GM19238 (cell line): Measurements from ENCODE around the gene ACCSL.

Source experiments
- DNase-seq: peaks from one replicate; pipeline ENCODE4 v3.0.0; 2011; ENCODE audit warnings: low spot score; ENCODE audit not compliant: insufficient read length

The ACCSL gene

DNA sequence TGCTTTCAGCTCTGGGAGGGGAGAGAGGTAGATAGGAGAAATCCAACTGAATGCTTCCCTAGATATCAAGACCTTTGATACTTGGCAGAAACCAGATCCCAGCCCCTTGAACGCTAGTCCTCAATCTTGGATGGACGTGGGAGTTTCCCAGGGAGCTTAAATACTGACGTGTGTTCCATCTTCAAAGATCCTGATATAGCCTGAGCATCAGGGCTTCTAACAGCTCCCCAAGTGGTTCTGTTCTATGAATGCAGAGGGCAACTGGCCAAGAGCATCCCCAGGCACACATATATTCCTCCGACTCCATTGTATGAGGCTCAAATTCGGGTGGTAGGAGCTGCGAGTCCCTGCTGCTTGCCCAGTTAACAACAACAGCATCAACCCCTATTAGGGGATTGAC lies 9.6 kb downstream of the ACCSL start:
- DNase-seq, result no peak

DNA sequence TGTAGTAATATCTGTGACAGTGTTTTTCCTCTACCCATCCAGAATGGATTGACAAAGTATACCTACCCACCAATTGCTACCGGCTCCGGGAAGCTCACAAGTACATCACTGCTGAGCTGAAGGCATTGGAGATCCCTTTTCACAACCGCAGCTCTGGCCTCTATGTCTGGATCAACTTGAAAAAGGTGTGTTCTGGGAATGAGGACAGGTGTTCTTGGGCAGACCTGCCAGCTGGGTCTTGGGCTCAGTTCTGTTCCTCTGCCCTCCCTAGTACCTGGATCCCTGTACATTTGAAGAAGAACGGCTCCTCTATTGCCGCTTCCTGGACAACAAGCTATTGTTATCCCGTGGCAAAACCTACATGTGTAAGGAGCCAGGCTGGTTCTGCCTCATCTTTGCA lies 10.5 kb downstream of the ACCSL start:
- no peak for DNase-seq

DNA sequence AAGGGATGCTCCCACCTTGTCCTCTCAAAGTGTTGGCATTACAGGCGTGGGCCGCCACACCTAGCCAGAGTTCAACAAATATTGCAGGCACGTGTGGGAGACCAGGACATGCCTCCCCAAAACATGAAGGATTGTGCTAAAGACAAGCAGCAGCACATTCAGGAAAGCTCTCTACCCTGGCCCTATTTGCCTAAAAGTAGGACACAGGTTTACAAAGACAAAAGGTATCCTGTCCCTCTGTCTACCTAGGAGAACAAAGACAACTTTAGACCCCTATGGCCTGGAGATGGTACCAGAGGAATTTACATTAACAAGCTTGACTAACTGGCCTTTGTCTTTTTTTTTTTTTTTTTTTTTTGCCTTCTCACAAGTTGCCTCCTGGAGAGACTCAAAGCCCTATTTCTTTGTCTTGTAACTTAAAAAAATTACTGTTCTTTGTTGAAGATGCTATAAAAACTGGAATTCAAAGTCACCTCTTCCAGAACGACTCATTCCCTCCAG lies 17.4 kb downstream of the ACCSL start:
- DNase-seq, result no peak

DNA sequence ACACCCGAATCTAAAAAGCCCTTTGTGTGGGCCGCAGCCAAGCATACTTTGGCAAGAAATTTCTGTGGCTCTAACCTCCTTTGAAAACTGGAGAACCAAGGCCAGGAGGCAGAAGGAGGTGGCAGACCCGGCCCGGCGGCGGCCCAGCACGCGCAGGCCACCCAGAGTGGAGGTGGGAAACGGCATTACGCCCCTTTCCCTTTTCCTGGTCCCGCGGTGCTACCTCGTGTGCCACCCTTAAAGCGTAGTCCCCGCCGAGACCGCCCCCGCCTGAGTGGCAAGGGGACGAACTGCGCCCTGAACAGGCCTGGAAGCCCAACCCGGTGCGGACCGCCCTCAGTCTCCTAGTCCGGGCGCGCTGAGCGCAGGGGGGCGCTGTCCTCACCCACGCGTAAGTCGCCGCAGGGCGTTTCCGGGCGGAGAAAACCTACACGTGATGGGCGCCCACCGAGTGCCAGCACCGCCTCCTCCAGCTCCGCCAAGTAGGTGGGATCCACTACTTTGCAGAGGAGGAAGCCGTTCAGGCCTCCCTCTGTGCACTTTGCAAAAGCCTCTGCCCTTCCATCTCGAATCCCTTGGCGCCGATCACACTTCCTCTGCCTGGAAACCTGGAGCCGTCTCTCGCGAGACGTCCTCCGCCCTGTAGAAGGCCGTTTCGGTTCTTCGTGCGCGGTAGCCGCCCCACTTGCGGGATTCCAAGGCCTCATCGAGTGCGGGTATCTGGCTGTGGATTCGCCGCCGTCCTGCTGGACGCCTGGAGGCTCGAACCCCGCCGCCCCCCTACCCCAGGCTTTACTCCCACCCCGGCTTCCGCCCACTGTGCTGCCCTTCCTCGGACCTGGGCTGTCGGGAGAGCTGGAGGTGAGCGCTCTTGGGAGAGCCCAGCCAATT lies 18.3 kb downstream of the ACCSL start, which contains the start of gene ACCS:
Gene ACCS, plus strand, starts transcription at position 430 of the 891 bp plus-strand sequence. CDS start 1,358 bp downstream, outside the sequence.
- peak; percentile 86 for DNase-seq

DNA sequence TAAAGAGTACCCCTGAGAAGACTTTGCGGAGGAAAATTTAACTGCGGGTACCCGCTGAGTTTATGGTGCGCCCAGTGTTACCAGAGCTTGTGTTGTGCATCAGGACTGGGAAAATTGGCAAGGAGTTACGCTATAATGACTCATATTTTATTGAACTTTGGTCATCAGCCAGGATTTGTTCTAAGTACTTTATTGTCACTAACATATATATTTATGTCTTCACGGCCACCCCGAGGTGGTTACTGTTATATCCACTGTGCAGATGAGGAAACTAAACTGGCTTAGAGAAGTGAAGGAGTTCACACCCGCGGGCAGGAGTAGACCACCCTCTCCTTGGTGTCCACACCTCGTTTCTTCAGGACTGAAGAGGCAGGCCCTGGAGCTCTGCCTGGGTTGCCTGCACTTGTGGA lies 19.0 kb downstream of the ACCSL start:
- DNase-seq, result no peak

DNA sequence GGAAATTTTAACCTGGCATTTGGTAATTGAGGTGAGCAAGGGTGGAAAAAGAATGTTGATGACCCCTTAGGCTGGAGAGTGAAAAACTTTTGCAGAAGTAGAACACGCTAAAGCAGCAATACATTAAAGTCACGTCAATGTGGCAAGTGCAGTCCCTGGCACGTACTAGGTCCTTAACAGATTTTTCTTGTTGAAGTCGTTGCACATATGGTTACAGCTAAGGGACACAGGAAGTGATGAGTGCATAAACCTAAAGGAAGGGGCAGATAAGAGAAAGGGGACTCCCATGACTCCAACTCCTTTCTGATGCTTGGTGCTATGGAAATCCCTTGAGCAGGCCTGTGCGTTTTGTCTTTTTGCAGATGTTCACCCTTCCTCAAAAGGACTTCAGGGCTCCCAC lies 19.5 kb downstream of the ACCSL start:
- DNase-seq, result no peak

DNA sequence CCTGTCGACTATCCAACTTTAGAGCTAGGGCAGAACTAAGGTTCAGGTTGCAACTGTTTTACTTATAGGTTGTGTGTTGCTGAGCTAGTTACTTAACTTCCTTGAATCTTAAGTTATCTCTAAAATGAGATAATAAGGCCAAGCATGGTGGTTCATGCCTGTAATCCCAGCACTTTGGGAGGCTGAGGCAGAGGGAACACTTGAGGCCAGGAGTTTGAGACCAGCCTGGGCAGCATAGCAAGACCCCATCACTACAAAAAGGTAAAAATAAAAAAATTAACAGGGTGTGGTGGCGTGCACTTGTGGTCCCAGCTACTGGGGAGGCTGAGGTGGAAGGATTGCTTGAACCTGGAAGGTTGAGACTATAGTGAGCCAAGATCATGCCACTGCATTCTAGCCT lies 20.4 kb downstream of the ACCSL start:
- no peak for DNase-seq

DNA sequence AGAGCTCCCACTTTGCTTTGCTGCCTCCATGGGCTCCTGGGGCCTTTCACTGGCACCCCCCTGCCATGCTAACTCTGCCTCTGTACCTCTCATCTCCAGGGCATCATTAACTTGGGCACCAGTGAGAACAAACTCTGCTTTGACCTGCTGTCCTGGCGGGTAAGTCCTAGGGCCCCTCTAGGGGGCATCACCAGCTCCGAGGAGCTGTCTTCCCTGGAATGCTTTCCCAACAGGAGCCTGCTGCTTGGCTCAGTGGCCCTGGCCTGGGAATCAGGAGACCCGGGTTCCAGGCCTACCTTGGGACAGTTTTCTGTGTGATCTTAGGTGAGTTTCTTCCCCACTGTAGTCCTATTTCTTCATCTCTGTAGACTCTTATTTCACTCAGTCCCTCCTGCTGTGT lies 23.4 kb downstream of the ACCSL start:
- no peak for DNase-seq

DNA sequence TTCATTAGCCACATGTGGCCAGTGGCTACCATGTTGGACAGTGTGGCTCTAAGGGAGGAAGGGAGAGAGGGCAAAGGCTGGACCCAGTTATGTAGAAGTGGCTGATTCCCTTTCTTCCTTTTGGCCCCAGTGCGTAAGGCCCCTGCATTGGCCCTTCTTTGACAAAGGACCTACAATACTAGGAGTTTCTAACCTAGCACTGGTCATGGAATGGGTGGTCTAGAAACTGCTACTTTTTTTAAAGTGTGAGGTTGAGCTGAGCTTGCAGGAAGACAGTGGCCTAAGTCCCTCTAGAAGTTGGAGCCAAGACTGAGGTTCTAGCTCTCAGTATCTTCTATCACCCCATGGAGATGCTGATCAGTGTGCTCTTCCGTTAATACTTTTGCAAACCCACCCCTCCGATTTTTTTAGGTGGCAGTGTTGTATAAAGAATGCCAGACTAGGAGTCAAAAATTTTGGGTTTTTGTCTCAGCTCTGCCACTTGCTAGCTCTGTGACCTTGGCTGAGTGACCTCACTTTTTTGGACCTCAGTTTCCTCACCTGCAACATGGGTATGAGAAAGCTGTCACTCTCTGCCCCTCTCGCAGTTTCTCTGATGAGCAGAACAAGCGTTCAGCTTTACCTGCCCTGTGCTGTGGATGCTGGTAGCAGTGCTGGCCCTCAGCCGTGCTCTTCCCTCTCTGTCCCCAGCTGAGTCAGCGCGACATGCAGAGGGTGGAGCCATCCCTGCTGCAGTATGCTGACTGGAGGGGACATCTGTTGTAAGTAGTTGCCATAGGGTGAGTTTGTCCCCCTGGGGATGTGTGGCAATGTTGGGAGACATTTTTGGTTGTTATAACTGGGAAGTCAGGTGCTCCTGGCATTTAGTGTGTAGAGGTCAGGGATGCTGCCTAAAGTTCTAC lies 25.2 kb downstream of the ACCSL start:
- no peak for DNase-seq

DNA sequence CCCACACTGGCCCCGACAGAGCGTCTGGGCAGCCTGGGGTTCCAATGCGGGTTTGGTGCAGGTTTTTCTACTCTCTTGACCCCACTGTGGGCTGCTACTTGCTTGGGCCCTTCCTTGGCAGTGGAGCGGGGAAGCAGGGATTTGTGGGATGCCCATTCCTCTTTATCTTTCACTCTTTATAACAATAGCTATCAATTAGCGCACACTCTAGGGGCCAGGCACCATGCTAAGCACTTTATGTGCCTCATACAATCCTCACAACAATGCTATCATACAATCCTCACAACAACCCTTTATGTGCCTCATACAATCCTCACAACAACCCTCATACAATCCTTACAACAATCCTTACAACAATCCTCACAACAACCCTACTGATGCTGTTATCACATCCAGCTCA lies 31.0 kb downstream of the ACCSL start:
- DNase-seq, result no peak

DNA sequence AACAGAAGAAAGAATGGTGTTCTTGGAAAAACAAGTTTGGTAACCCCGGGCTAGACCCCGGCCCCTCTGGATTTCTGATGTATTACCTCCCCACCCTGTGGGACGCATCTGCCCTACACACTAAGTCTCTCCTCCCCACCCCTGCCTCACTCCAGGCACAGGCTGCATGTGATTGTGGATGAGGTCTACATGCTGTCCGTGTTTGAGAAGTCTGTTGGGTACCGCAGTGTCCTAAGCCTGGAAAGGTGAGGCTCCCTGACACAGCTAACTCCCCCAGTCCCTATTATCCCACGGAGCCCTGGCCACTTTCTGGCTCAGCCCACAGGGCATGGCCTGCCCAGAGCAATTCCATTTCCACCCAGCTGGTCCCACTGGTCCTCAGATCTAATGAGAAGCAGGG lies 31.6 kb downstream of the ACCSL start:
- no peak for DNase-seq

DNA sequence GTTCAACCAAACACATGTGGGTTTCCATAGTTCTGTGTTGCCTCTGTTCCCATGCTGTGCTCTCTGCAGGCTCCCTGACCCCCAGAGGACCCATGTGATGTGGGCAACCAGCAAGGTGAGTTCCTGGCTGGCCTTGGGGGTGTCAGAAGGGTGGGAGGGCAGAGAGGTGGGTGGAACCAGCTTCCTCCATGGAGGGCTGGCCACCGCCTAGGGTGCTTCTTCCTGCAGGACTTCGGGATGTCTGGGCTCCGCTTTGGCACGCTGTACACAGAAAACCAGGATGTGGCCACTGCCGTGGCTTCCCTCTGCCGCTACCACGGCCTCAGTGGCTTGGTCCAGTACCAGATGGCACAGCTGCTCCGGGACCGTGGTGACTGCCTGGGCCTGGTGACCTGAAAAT lies 33.2 kb downstream of the ACCSL start:
- DNase-seq, result no peak

DNA sequence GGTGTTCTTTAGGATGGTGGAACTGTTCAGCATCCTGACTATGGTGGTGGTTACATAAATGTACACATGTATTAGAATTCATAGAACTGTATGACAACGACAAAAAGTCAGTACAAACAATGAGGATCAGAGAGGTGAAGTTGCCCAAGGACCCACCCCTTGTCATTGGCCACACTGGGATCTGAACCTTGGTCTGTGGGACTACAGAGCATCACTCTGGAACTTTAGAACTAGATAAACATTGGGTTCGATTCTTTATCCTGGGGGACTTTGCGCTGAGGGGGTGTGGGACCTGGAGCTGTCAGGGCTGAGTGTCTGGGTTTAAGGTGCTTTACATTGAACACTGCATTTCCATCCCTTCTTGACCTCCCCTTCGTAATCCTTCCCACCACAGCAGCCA lies 34.9 kb downstream of the ACCSL start:
- DNase-seq, result no peak

DNA sequence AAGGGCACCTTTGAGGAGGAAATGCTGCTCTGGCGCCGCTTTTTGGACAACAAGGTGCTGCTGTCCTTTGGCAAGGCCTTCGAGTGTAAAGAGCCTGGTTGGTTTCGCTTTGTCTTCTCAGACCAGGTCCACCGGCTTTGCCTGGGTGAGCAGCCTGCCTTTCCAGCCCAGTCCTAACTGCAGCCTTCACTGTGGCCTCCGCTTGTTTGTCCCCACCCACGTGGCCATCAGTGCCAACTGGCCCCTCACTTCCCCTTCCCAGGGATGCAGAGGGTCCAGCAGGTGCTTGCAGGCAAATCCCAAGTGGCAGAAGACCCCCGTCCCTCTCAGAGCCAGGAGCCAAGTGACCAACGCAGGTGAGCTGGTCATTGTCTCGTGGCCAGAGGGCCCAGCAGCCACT lies 35.7 kb downstream of the ACCSL start:
- DNase-seq, result no peak

DNA sequence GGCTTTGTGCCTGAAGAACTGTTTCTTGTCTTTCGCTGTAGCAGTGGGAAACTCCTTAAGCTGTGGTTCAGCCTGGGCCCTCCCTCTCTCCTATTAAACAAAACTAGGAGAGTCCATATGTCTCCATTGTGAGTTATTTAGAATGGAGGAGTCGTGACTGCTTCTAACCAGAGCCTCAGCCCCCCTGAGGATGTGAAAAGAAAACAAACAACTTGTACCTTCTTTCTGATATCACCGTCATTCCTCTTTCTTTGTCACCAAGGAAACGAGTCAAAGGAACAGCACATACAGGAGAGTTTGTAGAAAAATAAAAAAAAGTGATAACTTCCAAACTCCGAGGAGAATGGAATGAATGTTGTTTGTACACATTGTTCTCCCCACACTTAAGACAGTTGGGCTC lies 36.1 kb downstream of the ACCSL start:
- no peak for DNase-seq

DNA sequence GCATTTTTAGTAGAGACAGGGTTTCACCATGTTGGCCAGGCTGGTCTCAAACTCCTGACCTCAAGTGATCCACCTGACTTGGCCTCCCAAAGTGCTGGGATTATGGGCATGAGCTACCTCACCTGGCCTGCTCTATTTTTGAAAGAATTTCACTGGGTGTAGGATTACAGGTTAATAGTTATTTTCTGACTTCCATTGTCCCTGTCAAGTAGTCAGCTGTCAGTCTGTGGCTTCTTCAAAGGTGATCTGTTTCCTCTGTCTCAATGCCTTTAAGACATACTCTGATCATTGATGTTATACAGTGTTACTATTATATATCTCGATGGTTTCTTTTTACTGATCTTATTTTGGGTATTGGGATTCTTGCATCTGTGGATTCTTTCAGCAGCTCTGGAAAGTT lies 37.5 kb downstream of the ACCSL start:
- DNase-seq, result no peak

DNA sequence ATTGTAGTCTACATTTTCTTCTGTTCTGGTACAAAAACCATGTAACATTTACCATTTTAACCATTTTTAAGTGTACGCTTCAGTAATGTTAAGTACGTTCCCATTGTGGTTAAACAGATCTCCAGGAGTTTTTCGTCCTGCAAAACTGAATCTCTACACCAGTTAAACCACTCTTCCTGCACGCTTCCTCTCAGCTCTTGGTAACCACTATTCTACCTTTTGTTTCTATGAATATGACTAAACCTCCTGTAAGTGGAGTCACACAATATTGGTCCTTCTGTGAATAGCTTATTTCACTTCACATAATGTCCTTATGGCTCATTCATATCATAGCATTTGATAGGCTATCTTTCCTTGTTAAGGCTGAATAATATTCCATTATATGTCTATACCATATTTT lies 40.6 kb downstream of the ACCSL start:
- DNase-seq, result no peak

DNA sequence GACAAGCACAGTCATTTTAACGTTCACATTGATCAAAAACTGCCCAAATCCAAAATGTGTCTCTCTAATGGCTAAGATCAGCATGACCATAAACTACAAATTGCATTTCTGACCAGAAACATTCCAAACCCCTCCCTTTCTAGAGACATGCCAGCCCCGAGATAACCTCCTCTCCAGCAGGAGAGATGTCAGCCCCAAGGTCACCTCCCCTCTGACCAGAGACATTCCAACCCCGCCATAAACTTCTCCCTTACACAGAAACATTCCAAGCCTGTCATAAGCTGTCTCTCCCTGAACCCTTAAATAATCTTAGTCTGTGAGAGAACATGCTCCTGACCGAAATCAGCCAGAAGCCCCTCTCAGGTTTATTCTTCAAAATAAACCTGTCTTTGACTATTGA lies 41.1 kb downstream of the ACCSL start:
- DNase-seq, result no peak

DNA sequence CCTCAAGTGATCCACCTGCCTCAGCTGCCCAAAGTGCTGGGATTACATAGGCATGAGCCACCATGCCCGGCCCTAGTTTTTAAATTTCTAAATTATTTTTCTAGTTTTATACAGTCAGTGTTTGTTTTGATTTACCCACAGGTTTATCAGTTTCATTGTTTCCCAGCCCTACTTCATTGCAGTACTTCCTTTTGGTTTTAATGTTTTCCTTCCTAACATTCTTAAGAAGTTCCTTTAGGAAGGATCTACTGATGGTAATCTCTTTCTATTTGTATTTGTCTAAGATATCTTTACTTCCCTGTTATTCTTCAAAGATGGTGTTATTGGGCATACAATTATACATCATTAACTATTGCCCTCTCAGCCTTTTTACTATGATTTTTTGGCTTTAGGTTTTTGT lies 42.8 kb downstream of the ACCSL start:
- no peak for DNase-seq

DNA sequence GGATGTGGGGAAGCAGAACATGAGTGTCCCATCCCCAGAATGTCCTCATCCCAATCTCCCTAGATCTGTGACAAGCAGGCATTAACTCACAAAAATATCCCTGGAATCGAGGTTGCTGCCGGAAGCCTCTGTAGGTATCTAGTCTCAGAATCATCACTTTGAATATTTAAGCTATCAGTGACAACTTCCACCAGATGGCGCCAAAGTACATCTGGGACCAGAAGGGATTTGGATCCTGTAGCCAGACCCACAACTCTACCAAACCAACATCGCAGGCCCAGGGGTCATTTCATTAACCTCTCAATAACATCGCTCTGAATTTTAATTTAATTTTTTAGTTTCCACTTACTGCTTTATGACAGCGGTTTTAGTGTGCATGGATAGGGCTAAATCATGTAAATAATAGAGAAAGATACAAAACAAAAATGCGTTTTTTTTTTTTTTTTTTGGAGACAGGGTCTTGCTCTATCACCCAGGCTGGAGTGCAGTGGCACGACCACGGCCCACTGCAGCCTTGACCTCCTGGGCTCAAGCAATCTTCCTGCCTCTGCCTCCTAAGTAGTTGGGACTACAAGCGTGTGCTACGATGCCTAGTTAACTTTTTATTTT lies 46.6 kb downstream of the ACCSL start:
- DNase-seq, result peak; percentile 65

DNA sequence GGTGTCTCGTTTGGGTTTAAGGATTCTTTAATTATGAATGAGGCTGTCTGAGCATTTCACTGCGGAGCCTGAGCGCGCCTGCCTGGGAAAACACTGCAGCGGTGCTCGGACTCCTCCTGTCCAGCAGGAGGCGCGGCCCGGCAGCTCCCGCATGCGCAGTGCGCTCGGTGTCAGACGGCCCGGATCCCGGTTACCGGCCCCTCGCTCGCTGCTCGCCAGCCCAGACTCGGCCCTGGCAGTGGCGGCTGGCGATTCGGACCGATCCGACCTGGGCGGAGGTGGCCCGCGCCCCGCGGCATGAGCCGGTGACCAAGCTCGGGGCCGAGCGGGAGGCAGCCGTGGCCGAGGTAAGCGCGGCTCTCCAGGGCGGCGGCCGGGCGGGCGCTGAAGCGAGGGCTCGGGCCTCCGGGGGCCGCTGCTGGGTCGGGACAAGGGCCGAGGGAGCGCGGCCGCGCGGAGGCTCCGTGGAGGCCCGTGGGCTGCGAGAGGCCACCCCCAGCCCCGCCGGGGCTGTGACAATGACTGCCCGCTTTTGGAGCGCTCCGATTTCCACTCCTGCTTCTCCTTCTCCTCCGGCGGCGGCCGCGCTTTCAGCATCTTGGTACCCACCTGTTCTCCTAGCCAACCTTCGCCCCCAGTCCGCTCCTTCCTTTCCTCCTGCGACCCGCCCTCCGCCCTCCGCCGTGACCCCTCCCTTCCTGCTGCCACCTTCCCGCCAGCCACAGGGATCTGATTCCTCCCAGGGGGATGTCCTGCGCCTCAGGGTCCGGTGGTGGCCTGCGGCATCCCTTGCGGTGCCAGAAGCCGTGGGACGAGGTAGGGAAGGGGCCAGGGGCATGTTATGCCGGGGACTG lies 48.0 kb downstream of the ACCSL start, which contains the start of gene EXT2:
Gene EXT2, plus strand, starts transcription at position 173 of the 854 bp plus-strand sequence. CDS start 12,035 bp downstream, outside the sequence.
- DNase-seq, result peak; percentile 90
